HEK293T (cell line): ENCODE measurements around the gene FFAR3.
"Not testable (repeated sequence)": the region's sequence is repeated elsewhere in the genome, so short reads cannot be mapped to it uniquely, and the experiment has no call there.

Source experiments
- CTCF ChIA-PET: fragments of 350-600 bp; formaldehyde crosslinking; extraction: SDS; loops from one replicate; lab custom pipeline; 2021; ENCODE audit warnings: antibody characterized with exemption, inconsistent platforms; lab: Yijun Ruan, JAX
- POLR2A ChIA-PET: fragments of 350-600 bp; formaldehyde crosslinking; extraction: SDS; loops from one replicate; lab custom pipeline; 2020; ENCODE audit warnings: antibody characterized with exemption, inconsistent platforms; lab: Yijun Ruan, JAX
- DNase-seq: peaks from one replicate; pipeline ENCODE4 v3.0.0; 2012; ENCODE audit warnings: mixed read lengths; ENCODE audit errors: extremely low spot score
- ARNT ChIP-seq: fragments of 450-650 bp; IDR thresholded peaks from 2 replicates; pipeline ENCODE4 v1.6.1; 2017; ENCODE audit warnings: mild to moderate bottlenecking
- BHLHE40 ChIP-seq: fragments of 450-650 bp; IDR thresholded peaks from 2 replicates; pipeline ENCODE4 v1.6.1; 2016; ENCODE audit warnings: mild to moderate bottlenecking, moderate library complexity, borderline replicate concordance
- CTBP1 ChIP-seq: fragments of 450-650 bp; IDR thresholded peaks from 2 replicates; pipeline ENCODE4 v1.6.1; 2016; ENCODE audit warnings: borderline replicate concordance
- ELF4 ChIP-seq: fragments of 450-650 bp; IDR thresholded peaks from 2 replicates; pipeline ENCODE4 v1.6.1; 2017; ENCODE audit warnings: antibody characterized with exemption
- FOXA1 ChIP-seq: fragments of 450-650 bp; IDR thresholded peaks from 2 replicates; pipeline ENCODE4 v1.6.1; 2016; ENCODE audit warnings: mild to moderate bottlenecking
- FOXK2 ChIP-seq: fragments of 450-650 bp; IDR thresholded peaks from 2 replicates; pipeline ENCODE4 v1.6.1; 2016; ENCODE audit warnings: mild to moderate bottlenecking
- FOXM1 ChIP-seq: fragments of 450-650 bp; IDR thresholded peaks from 2 replicates; pipeline ENCODE4 v1.6.1; 2017; ENCODE audit warnings: mild to moderate bottlenecking, borderline replicate concordance
- HDGF ChIP-seq: fragments of 450-650 bp; IDR thresholded peaks from 2 replicates; pipeline ENCODE4 v1.6.1; 2017; ENCODE audit warnings: antibody characterized with exemption, borderline replicate concordance
- L3MBTL2 ChIP-seq: fragments of 450-650 bp; conservative IDR thresholded peaks from 2 replicates; pipeline ENCODE4 v1.6.1; 2016; ENCODE audit warnings: mild to moderate bottlenecking
- LEF1 ChIP-seq: fragments of 450-650 bp; IDR thresholded peaks from 2 replicates; pipeline ENCODE4 v1.6.1; 2017; ENCODE audit warnings: mild to moderate bottlenecking, borderline replicate concordance
- NFRKB ChIP-seq: fragments of 450-650 bp; IDR thresholded peaks from 2 replicates; pipeline ENCODE4 v1.6.1; 2016; ENCODE audit warnings: mild to moderate bottlenecking, moderate library complexity
- PKNOX1 ChIP-seq: fragments of 450-650 bp; IDR thresholded peaks from 2 replicates; pipeline ENCODE4 v1.6.1; 2016
- SP1 ChIP-seq: fragments of 450-650 bp; IDR thresholded peaks from 2 replicates; pipeline ENCODE4 v1.6.1; 2017
- SUZ12 ChIP-seq: fragments of 450-650 bp; IDR thresholded peaks from 2 replicates; pipeline ENCODE4 v1.6.1; 2016; ENCODE audit warnings: mild to moderate bottlenecking
- TARDBP ChIP-seq: fragments of 450-650 bp; IDR thresholded peaks from 2 replicates; pipeline ENCODE4 v1.6.1; 2016
- ZNF384 ChIP-seq: fragments of 450-650 bp; IDR thresholded peaks from 2 replicates; pipeline ENCODE4 v1.6.1; 2016

FFAR3 gene

GRCh38 chr19:35363711-35364425, 5.6 kb downstream of the FFAR3 start:
- POLR2A ChIA-PET = no interaction called here
- DNase-seq = no peak
- CTCF ChIA-PET = interaction anchor here (0.7 kb wide), 1 partner anchor 154 kb away, joined by 3 read pairs; no protein-coding TSS in a partner anchor
- TF ChIP-seq L3MBTL2 (no peak), ARNT (no peak), SUZ12 (no peak), SP1 (no peak), FOXK2 (no peak), PKNOX1 (no peak), ZNF384 (no peak)

- DNase-seq = no peak
- TF ChIP-seq BHLHE40 = no peak
- no peak for TF ChIP-seq FOXA1
- TF ChIP-seq ELF4 = no peak
- no peak for TF ChIP-seq SUZ12
- no peak for TF ChIP-seq ZNF384
- TF ChIP-seq PKNOX1 = no peak
- TF ChIP-seq FOXM1 = no peak
- TF ChIP-seq L3MBTL2 = no peak
- TF ChIP-seq LEF1 = no peak
- no peak for TF ChIP-seq NFRKB
- TF ChIP-seq CTBP1 = no peak
- no peak for TF ChIP-seq ARNT
- TF ChIP-seq HDGF = no peak
- no peak for TF ChIP-seq FOXK2
- no peak for TF ChIP-seq SP1
- POLR2A ChIA-PET = no interaction called here
- CTCF ChIA-PET = no interaction called here
Measured at GRCh38 chr19:35365303-35365702, 7.0 kb downstream of the FFAR3 start.

- ChIA-PET POLR2A (no interaction called here), CTCF (no interaction called here)
- DNase-seq = no peak
- TF ChIP-seq FOXK2 (no peak), L3MBTL2 (no peak), ZNF384 (no peak), CTBP1 (no peak), FOXA1 (no peak), SP1 (no peak), LEF1 (no peak), ARNT (no peak), HDGF (no peak), TARDBP (no peak)
Measured at GRCh38 chr19:35368378-35368777, 10.1 kb downstream of the FFAR3 start.

GRCh38 chr19:35369522-35369921, 11.3 kb downstream of the FFAR3 start:
- CTCF ChIA-PET = no interaction called here
- DNase-seq = no peak
- POLR2A ChIA-PET = no interaction called here
- no peak for TF ChIP-seq NFRKB
- no peak for TF ChIP-seq FOXA1

- ChIA-PET POLR2A (no interaction called here), CTCF (no interaction called here)
- no peak for DNase-seq
- TF ChIP-seq CTBP1 (no peak), SUZ12 (no peak), SP1 (no peak), ZNF384 (no peak), HDGF (no peak), TARDBP (no peak), BHLHE40 (no peak), FOXK2 (no peak), L3MBTL2 (no peak), NFRKB (no peak), ELF4 (no peak), FOXA1 (no peak), PKNOX1 (no peak), ARNT (no peak), LEF1 (no peak)
Measured at GRCh38 chr19:35370722-35371121, 12.5 kb downstream of the FFAR3 start, which contains the start of gene GPR42. TSS of gene GPR42 (plus strand) at chr19:35371068. CDS start at chr19:35371360, 292 bp downstream.

- ChIA-PET CTCF (no interaction called here), POLR2A (no interaction called here)
- TF ChIP-seq SUZ12 (no peak), HDGF (no peak), SP1 (no peak), ARNT (no peak)
- no peak for DNase-seq
Measured at GRCh38 chr19:35373492-35373891, 15.2 kb downstream of the FFAR3 start.

GRCh38 chr19:35374031-35374430, 15.8 kb downstream of the FFAR3 start:
- CTCF ChIA-PET, POLR2A ChIA-PET: not testable (repeated sequence)

More at GRCh38 chr19:35374031-35374430, 15.8 kb downstream of the FFAR3 start:
- DNase-seq = not testable (repeated sequence)
